GM21529 (cell line): ENCODE results near the gene KDM4B.

Experiments
- ATAC-seq: cut with Tn5 transposase; IDR thresholded peaks from one replicate; pipeline ENCODE4 v1.9.1; 2021; ENCODE audit not compliant: unreplicated experiment

The KDM4B gene

GRCh38 chr19:5048727-5049553 is 80.0 kb downstream of the KDM4B start:
- no peak for ATAC-seq

- ATAC-seq = no peak
Measured at GRCh38 chr19:5049561-5049960, 80.6 kb downstream of the KDM4B start.

- ATAC-seq = no peak
Measured at GRCh38 chr19:5050067-5050656, 81.2 kb downstream of the KDM4B start.

- no peak for ATAC-seq
Measured at GRCh38 chr19:5050905-5051304, 82.0 kb downstream of the KDM4B start.

- ATAC-seq = no peak
Measured at GRCh38 chr19:5051619-5052018, 82.7 kb downstream of the KDM4B start.

GRCh38 chr19:5052515-5052914 is 83.6 kb downstream of the KDM4B start:
- no peak for ATAC-seq

- no peak for ATAC-seq
Measured at GRCh38 chr19:5052945-5053485, 84.1 kb downstream of the KDM4B start.

- no peak for ATAC-seq
Measured at GRCh38 chr19:5053661-5054060, 84.7 kb downstream of the KDM4B start.

GRCh38 chr19:5054551-5055456 is 85.9 kb downstream of the KDM4B start:
- no peak for ATAC-seq

- no peak for ATAC-seq
Measured at GRCh38 chr19:5055457-5055776, 86.5 kb downstream of the KDM4B start.

GRCh38 chr19:5057860-5058259 is 88.9 kb downstream of the KDM4B start:
- no peak for ATAC-seq

GRCh38 chr19:5058521-5059212 is 89.8 kb downstream of the KDM4B start:
- ATAC-seq = no peak

- ATAC-seq = no peak
Measured at GRCh38 chr19:5059213-5059574, 90.3 kb downstream of the KDM4B start.

GRCh38 chr19:5059793-5060192 is 90.9 kb downstream of the KDM4B start:
- no peak for ATAC-seq

- ATAC-seq = no peak
Measured at GRCh38 chr19:5062195-5062594, 93.3 kb downstream of the KDM4B start.

GRCh38 chr19:5062799-5063198 is 93.9 kb downstream of the KDM4B start:
- ATAC-seq = no peak

GRCh38 chr19:5063873-5064645 is 95.1 kb downstream of the KDM4B start:
- ATAC-seq = no peak

GRCh38 chr19:5064896-5065295 is 96.0 kb downstream of the KDM4B start:
- no peak for ATAC-seq

GRCh38 chr19:5065663-5066093 is 96.8 kb downstream of the KDM4B start:
- ATAC-seq = no peak

- ATAC-seq = no peak
Measured at GRCh38 chr19:5066768-5067167, 97.9 kb downstream of the KDM4B start.
